Stimulated activated memory B cell treated with anti-CD40 and anti-IgM and Interleukin-4, amounts not matched to agents 10 μg/mL and 1 μg/mL and 100 μg/mL, for 72 hours (primary cell): ENCODE measurements around the gene CHRNA7.
"Not testable (repeated sequence)": the region's sequence is repeated elsewhere in the genome, so short reads cannot be mapped to it uniquely, and the experiment has no call there.

ENCODE experiments used
- ATAC-seq: fragments of 150-1000 bp; cut with Tn5 transposase; 2 replicates; pipeline ENCODE4 v1.10.0; 2021
- H3K27ac Mint-ChIP-seq: one replicate; pipeline ENCODE4 v1.8.0; 2022; ENCODE audit warnings: mild to moderate bottlenecking, mixed read lengths
- H3K27me3 Mint-ChIP-seq: one replicate; pipeline ENCODE4 v1.8.0; 2022; ENCODE audit warnings: mixed read lengths
- H3K36me3 Mint-ChIP-seq: one replicate; pipeline ENCODE4 v1.8.0; 2022; ENCODE audit warnings: mixed read lengths
- H3K4me1 Mint-ChIP-seq: one replicate; pipeline ENCODE4 v1.8.0; 2022; ENCODE audit warnings: mixed read lengths
- H3K4me3 Mint-ChIP-seq: one replicate; pipeline ENCODE4 v1.8.0; 2022; ENCODE audit warnings: mild to moderate bottlenecking, moderate library complexity, mixed read lengths
- H3K9me3 Mint-ChIP-seq: one replicate; pipeline ENCODE4 v1.8.0; 2022; ENCODE audit warnings: mixed read lengths

The CHRNA7 gene

DNA sequence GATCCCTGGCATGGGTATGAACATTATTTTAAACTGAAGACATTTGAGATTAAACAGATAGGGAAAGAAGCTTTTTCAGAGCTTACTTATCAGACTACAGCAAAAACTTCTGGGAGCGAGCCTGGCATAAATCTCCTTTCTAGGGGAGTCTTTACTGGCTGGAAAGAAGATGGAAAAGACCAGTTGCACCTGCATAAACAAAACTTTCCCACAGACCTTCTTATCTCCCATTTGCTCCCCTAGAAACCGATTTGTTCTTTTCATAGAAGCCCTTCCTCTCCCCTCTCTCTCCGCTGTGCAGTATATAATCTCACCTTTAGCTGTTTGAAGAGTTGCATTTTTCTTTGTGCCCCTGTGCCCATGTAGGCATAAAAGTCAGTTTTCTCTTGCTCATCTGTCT lies 93.2 kb downstream of the CHRNA7 start:
- no peaks in the 10 kb centered on the region for H3K36me3 Mint-ChIP-seq
- no peak overlapping the region for H3K27ac Mint-ChIP-seq
- no peaks in the 10 kb centered on the region for H3K4me1 Mint-ChIP-seq
- no peak overlapping the region for H3K4me3 Mint-ChIP-seq
- no peaks in the 10 kb centered on the region for H3K9me3 Mint-ChIP-seq
- no peaks in the 10 kb centered on the region for H3K27me3 Mint-ChIP-seq
- no peak for ATAC-seq

DNA sequence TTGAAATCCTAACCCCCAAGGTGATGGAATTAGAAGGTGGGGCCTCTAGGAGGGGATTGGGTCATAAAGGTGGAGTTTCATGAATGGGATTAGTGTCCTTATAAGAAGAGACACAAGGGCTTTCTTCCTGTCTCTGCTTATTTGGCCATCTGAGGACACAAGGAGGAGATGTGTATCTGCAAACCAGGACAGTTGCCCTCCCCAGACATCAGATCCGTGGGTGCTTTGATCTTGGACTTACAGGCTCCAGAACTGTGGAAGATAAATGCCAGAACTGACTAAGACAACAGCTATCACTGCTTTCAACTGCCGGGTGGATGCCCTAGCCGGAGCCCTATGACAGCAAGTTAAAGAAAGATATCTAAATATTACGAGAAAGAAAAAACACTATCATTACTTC lies 94.4 kb downstream of the CHRNA7 start:
- no peaks in the 10 kb centered on the region for H3K4me1 Mint-ChIP-seq
- no peaks in the 10 kb centered on the region for H3K9me3 Mint-ChIP-seq
- H3K27me3 Mint-ChIP-seq, result peaks cover 4% of the 10 kb centered on the region
- ATAC-seq, result no peak
- H3K27ac Mint-ChIP-seq, result no peak overlapping the region
- H3K36me3 Mint-ChIP-seq, result no peaks in the 10 kb centered on the region
- H3K4me3 Mint-ChIP-seq, result no peak overlapping the region

DNA sequence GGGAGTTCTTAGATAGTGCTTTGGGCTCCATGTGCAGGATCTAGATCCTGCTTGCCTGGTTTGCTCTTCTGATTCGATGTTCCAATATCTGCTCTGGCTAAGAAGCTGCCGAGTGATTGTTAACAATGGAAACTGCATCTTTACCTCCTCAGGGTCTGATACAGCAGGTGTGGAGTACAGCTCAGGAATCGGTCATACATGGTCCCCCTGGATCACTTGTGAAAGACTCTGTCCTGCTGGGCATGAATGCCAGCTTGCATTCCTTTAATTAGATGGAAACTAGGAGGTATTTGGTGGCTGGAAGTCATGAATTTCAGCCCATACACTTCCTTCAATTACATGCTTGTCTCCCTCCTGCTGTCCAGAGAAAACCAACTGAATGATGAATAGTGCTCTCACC lies 95.3 kb downstream of the CHRNA7 start:
- H3K9me3 Mint-ChIP-seq, result no peaks in the 10 kb centered on the region
- no peak overlapping the region for H3K4me3 Mint-ChIP-seq
- no peaks in the 10 kb centered on the region for H3K4me1 Mint-ChIP-seq
- peaks cover 8% of the 10 kb centered on the region for H3K27me3 Mint-ChIP-seq
- peak; percentile 36 for ATAC-seq
- no peak overlapping the region for H3K27ac Mint-ChIP-seq
- no peaks in the 10 kb centered on the region for H3K36me3 Mint-ChIP-seq

DNA sequence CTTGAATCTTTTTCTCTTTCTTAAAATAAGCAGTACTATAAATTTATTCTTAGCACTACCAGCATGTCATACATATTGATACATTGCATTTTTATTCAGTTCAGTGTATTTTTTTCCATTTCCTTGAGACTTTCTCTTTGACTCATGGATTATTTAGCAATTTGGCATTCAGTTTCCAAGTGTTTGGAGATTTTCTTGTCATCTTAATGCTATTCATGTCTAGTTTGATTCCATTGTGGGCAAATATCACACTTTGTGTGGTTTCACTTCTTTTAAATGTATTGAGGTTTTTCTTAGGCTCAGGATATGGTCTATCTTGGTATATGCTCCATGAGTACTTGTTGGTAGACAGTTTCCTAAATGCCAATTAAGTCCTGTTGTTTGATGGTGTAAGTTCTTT lies 99.5 kb downstream of the CHRNA7 start:
- no peak for ATAC-seq
- H3K4me1 Mint-ChIP-seq, result no peaks in the 10 kb centered on the region
- no peaks in the 10 kb centered on the region for H3K9me3 Mint-ChIP-seq
- no peaks in the 10 kb centered on the region for H3K36me3 Mint-ChIP-seq
- no peak overlapping the region for H3K4me3 Mint-ChIP-seq
- H3K27me3 Mint-ChIP-seq, result peaks cover 23% of the 10 kb centered on the region
- no peak overlapping the region for H3K27ac Mint-ChIP-seq

DNA sequence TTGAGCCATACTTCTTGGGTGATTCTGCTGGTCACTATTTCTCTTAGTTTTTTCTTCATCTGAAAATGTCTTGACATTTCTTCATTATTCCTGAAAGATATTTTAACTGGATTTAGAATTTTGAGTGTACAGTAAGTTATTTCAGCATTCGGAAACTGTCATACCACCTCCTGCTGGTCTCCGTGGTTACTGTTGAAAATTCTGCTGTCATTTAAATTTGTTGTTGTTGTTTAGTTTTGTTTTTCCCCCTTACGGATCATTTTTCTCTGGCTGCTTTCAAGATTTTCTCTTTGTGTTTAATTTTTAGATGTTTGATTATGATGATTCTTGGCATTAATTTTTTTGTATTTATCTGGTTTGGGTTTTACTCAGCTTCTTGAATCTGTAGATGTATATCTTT lies 100.5 kb downstream of the CHRNA7 start:
- Mint-ChIP-seq H3K36me3 (no peaks in the 10 kb centered on the region), H3K27me3 (peaks cover 27% of the 10 kb centered on the region), H3K27ac (no peak overlapping the region), H3K4me1 (no peaks in the 10 kb centered on the region), H3K9me3 (no peaks in the 10 kb centered on the region), H3K4me3 (no peak overlapping the region)
- ATAC-seq, result no peak

DNA sequence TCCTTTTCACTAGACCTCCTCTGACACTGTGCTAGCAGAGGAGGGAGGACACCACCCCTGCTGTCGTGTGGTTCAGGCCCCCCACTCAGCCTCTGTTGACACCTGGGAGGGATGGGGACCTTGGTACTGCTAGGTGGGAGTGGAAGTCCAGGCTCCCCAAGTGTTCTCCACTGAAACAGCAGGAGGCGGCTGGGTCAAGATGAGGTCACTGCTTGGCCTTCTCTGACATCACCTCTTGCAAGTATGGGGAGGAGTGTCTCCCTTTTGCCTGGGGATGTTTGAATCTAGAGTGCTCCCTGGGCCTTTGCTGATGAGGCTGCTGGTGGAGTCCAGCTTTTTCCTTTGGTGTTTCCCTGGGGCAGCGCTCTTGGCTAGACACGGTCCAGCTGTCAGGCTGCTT lies 101.5 kb downstream of the CHRNA7 start:
- Mint-ChIP-seq H3K27me3 (peaks cover 27% of the 10 kb centered on the region), H3K27ac (no peak overlapping the region), H3K4me3 (no peak overlapping the region), H3K4me1 (no peaks in the 10 kb centered on the region), H3K9me3 (no peaks in the 10 kb centered on the region), H3K36me3 (no peaks in the 10 kb centered on the region)
- ATAC-seq, result no peak

DNA sequence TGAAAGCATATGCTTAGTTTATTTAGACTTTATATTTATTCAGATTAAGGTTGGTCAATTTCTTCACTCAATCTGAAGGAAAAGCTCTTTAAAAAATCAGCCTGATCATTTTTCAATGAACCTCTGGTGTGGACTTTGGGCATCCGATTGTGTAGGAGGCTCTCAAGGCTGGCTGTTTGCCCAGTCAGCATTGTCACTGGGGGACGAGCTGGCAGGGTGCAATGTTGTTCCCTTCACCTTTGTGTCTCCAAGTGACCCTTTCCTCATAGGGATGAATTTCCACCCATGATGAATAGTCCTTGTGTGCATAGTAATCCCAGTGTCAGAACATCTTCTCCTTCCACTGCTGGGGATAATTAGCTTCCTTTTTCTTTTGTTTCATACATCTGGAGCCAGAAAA lies 102.5 kb downstream of the CHRNA7 start:
- Mint-ChIP-seq H3K9me3 (no peaks in the 10 kb centered on the region), H3K27ac (no peak overlapping the region), H3K36me3 (no peaks in the 10 kb centered on the region), H3K27me3 (peaks cover 27% of the 10 kb centered on the region), H3K4me3 (no peak overlapping the region), H3K4me1 (no peaks in the 10 kb centered on the region)
- ATAC-seq, result no peak

DNA sequence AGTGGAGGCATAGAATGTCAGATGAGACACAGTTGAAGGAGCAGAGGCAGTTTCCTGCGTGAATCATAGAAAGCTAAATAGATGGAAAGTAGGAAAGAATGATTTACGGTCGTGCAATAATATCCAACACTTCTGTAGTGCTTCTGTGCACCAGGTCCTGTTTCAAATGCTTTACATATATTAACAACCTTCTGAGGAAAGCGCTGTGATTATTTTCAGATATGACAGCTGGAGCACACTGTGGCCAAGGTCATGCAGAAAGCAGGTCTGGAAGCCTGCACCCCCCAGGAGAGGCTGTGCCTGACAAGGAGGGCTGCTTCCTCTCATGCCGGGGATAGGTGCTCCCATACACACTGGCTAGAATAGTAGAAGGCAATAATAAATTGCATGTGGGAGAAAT lies 104.5 kb downstream of the CHRNA7 start:
- no peak overlapping the region for H3K27ac Mint-ChIP-seq

DNA sequence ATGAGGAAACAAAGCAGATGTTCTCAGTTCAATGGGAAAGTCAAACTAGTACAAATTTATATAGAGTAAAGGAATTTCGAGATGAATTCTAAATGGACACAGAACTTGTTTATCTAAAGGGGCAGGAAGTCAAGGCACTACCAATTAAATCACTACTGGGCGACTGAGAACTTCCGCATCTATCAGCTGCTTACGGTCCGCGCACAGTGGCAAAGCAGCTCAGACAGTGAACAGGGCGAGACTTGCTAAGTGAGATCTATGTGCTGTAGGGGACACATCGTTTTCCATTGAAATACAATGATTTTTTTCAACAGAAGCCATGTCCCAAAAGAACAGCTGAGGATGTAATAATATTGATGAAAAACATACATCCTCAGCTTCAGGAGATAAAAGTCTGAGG lies 105.0 kb downstream of the CHRNA7 start:
- ATAC-seq, result no peak
- Mint-ChIP-seq H3K27ac (no peak overlapping the region), H3K36me3 (no peaks in the 10 kb centered on the region), H3K4me3 (no peak overlapping the region), H3K27me3 (peaks cover 19% of the 10 kb centered on the region), H3K9me3 (peaks cover 4% of the 10 kb centered on the region), H3K4me1 (no peaks in the 10 kb centered on the region)

More for the DNA sequence above, 104.5 kb downstream of the CHRNA7 start:
- Mint-ChIP-seq H3K4me1 (no peaks in the 10 kb centered on the region), H3K27me3 (peaks cover 22% of the 10 kb centered on the region), H3K4me3 (no peak overlapping the region), H3K9me3 (peaks cover 4% of the 10 kb centered on the region), H3K36me3 (no peaks in the 10 kb centered on the region)
- ATAC-seq, result no peak

DNA sequence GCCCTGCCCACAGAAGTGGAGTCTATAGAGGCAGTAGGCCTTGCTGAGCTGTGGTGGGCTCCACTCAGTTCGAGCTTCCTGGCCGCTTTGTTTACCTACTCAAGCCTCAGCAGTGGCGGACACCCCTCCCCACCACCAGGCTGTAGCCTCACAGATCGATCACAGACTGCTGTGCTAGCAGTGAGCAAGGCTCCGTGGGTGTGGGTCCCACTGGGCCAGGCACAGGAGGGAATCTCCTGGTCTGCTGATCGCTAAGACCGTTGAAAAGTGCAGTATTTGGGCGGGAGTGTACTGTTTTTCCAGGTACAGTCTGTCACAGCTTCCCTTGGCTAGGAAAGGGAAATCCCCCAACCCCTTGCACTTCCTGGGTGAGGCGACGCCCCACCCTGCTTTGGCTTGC lies 115.2 kb downstream of the CHRNA7 start:
- H3K9me3 Mint-ChIP-seq, ATAC-seq, H3K4me1 Mint-ChIP-seq, H3K4me3 Mint-ChIP-seq, H3K36me3 Mint-ChIP-seq, H3K27ac Mint-ChIP-seq: not testable (repeated sequence)
- H3K27me3 Mint-ChIP-seq, result peaks cover 14% of the 10 kb centered on the region

DNA sequence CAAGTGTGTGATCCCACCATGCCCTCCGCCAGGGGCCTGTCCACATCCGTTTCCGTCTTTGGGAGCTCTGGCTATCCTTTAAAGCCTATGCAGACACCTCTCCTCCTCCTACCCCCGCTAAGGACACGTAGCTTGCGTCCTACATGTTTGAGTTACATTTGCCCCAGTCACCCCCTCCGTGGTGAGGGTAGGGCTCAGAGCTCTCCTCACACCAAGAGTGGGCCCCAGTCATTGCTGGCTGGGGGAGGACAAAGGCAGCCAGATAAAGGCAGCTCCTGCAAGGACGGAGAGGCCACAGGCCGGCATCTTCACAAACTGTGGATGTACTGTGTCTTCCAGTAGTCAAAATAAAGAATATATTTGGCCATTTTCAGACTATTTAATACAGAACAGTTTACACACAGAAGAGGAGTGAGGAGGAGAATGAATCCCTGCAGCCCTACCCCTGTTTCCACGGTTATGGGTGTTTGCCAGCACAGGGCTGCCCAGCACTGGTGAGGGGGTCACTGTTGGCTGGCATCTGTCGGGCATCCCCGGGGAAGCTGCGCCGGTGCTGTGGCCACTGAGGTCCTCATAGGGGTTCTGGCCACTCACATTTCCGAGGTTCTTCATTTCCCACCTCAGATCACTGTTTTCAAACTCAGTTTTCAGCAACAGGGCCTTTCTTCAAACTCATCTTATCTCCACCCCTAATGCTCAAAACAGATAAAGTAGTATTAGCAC lies 118.7 kb downstream of the CHRNA7 start:
- ATAC-seq, result peak; percentile 53
- no peak overlapping the region for H3K4me3 Mint-ChIP-seq
- H3K27me3 Mint-ChIP-seq, result peaks cover 30% of the 10 kb centered on the region
- no peaks in the 10 kb centered on the region for H3K9me3 Mint-ChIP-seq
- no peaks in the 10 kb centered on the region for H3K36me3 Mint-ChIP-seq
- no peaks in the 10 kb centered on the region for H3K4me1 Mint-ChIP-seq
- H3K27ac Mint-ChIP-seq, result no peak overlapping the region

DNA sequence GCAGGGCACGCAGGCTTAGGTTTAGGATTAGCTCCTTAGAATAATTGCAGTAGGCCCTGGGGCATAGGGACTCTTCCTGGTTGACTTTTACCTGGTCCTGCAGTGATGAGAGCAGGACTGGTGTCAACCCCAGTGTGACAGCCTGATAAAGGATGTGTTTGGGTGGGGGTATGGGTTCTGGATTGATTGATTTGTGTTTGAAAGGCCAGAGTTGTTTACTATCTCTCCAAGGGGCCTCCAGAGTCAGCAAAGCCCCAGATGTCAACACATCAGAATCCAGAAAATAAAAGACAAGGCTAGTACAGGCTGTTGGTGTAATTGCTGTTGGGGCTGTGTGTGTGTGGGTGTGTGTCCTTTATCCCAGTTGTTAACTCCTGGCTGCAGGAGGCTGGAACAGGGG lies 122.3 kb downstream of the CHRNA7 start:
- H3K9me3 Mint-ChIP-seq, result no peaks in the 10 kb centered on the region
- no peak overlapping the region for H3K27ac Mint-ChIP-seq
- ATAC-seq, result no peak
- H3K36me3 Mint-ChIP-seq, result no peaks in the 10 kb centered on the region
- peaks cover 30% of the 10 kb centered on the region for H3K27me3 Mint-ChIP-seq
- no peak overlapping the region for H3K4me3 Mint-ChIP-seq
- H3K4me1 Mint-ChIP-seq, result no peaks in the 10 kb centered on the region

DNA sequence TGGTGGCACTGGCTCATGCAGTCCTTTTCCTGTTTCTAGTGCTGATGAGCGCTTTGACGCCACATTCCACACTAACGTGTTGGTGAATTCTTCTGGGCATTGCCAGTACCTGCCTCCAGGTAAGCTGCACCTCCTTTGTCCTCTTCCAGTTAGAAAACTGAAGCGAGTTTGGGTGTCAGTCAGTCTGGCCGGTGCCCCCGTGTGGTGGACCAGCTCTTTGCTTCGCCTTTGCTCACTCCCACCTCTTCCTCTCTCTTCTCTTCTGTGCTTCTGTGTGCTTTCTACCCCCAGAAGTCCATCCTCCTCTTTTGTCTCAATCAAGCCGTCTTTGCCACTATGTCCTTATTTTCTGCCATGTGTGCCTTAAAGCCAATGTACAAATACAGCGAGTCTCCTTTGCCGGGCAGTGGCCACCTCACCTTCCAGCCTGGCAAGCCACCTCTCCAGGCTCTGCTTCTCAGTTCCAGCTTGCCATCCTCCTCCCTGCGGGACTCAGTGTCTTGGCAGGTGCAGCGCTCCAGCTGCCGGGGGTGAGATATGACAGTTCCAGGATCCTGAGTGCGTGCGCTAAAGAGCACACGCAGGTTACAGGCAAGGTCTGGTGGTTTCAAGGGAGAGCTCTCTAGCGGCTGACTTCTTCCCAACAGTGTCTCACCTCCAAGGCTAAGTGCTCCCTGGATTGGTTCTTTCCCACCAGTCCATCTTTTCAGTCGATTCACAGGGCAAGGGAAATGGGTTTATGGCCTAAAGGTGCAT lies 123.7 kb downstream of the CHRNA7 start:
- H3K4me3 Mint-ChIP-seq, ATAC-seq, H3K36me3 Mint-ChIP-seq, H3K4me1 Mint-ChIP-seq, H3K9me3 Mint-ChIP-seq, H3K27ac Mint-ChIP-seq: not testable (repeated sequence)
- H3K27me3 Mint-ChIP-seq, result peaks cover 18% of the 10 kb centered on the region

DNA sequence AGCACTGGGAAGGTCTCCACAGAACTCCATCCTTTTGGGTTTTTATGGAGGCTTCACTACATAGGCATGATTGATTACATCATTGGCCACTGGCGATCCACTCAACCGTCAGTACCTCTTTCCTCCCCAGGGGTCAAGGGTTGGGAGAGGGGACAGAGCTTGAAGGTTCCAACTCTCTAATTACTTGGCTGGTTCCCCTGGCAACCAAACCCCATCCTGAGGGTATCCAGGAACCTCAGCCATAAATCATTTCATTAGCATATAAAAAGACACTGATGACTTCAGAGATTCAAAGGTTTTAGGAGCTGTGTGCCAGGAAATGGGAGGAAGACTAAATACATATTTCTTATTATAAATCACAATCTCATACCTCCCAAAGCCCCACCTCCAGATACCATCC lies 131.8 kb downstream of the CHRNA7 start:
- not testable (repeated sequence) for H3K9me3 Mint-ChIP-seq, H3K4me3 Mint-ChIP-seq, ATAC-seq, H3K4me1 Mint-ChIP-seq, H3K27me3 Mint-ChIP-seq, H3K36me3 Mint-ChIP-seq, H3K27ac Mint-ChIP-seq

DNA sequence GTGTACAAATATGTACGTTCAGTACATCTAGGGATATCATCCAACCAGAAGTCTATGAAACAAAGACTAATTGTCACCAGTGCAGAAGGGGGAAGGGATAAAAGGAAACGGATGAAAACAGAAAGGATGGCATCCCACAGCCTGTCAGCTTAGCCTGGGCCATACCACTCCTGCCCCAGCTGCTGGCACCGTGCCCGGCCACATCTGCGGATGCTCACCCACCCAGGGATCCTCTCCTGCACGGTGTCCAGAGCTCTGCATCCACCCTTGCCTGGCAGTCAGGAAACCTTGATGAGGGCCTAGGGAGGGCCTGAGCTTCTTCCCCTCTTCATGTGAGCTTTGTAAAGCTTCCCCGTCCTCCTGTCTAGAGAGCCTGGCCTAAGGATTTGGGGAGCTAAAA lies 133.8 kb downstream of the CHRNA7 start:
- H3K27ac Mint-ChIP-seq, H3K4me1 Mint-ChIP-seq, H3K36me3 Mint-ChIP-seq, H3K27me3 Mint-ChIP-seq, ATAC-seq, H3K9me3 Mint-ChIP-seq, H3K4me3 Mint-ChIP-seq: not testable (repeated sequence)

DNA sequence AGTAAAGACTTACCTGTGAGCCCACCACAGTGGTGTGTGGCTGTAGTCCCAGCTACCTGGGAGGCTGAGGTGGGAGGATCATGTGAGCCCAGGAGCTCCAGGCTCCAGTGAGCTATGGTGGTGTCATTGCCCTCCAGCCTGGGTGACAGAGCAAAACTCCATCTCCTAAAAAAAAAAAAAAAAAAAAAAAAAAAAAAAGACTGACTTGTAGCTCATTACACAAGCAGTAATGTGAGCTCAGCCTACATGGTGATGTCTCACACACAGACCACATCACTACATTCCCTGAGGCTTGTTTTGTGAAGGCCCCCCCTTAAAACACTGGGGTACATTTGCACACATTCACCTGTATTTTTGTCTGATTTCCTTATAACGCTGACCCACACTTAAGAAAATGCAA lies 134.4 kb downstream of the CHRNA7 start:
- H3K27ac Mint-ChIP-seq, H3K4me3 Mint-ChIP-seq, H3K4me1 Mint-ChIP-seq, ATAC-seq, H3K9me3 Mint-ChIP-seq, H3K36me3 Mint-ChIP-seq, H3K27me3 Mint-ChIP-seq: not testable (repeated sequence)
